GM18909 (cell line): ENCODE data around the gene ADAMTS3.

Source experiments
- ATAC-seq: cut with Tn5 transposase; IDR thresholded peaks from one replicate; pipeline ENCODE4 v1.9.1; 2021; ENCODE audit warnings: mild to moderate bottlenecking; ENCODE audit not compliant: unreplicated experiment, poor library complexity

ADAMTS3 gene

GRCh38 chr4:72424006-72424405 is 145.0 kb downstream of the ADAMTS3 start:
- ATAC-seq: no peak

- no peak for ATAC-seq
These were observed 146.6 kb downstream of the ADAMTS3 start for GRCh38 chr4:72422416-72422815.

- no peak for ATAC-seq
These were observed 150.6 kb downstream of the ADAMTS3 start for GRCh38 chr4:72418458-72418857.

DNA sequence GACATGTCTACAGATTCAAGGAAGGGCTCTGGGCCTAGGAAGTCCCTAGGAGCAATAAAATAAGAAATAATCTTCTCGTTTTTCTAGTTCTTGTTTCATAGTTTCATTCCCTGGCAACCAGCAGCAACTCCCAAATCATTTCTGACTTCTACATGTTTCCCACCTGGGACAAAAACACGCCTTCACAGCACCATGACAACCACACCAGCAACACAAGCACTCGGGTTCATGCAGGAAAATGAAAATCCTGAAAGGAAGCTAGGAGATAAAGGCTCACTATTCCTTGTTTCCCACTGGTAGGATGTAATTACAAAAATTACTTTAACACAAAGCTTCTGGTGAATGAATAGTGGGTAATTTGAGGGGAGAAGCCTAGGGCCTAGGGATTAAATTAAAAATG is 158.9 kb downstream of the ADAMTS3 start:
- ATAC-seq: no peak

GRCh38 chr4:72408568-72408967 is 160.5 kb downstream of the ADAMTS3 start:
- no peak for ATAC-seq

DNA sequence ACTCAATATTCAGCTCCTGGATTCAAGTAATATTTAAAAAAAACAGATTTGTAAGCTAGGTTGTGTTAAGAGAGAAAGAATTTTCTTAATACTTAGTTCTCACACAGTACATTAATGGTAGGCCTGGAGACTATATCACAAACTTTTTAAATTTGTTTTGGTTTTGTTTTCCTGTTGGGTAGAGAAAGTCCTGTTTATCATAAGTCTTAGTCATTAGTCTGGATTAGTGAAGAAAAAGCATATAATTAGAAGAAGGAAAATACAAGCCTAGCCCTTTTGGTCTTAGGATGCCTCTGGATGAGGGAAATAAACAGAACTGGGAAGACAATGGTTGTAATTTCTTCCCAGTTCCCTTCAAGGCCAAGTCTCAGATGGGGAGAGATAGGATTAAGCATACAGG is 163.6 kb downstream of the ADAMTS3 start:
- no peak for ATAC-seq

DNA sequence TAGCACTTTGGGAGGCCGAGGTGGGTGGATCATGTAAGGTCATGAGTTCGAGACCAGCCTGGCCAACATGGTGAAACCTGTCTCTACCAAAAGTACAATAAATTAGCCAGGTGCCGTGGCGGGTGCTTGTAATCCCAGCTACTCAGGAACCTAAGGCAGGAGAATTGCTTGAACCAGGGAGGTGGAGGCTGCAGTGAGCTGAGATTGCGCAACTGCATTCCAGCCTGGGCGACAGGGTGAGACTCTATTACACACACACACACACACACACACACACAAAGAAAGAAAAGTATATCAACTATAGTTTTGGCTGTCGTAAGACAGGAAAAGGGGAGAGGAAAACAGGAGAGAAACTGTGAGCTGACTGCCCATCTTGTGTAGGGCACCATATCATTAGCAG is 171.7 kb downstream of the ADAMTS3 start:
- no peak for ATAC-seq

- peak; percentile 53 for ATAC-seq
These were observed 174.9 kb downstream of the ADAMTS3 start for GRCh38 chr4:72394012-72394663.

- no peak for ATAC-seq
These were observed 177.7 kb downstream of the ADAMTS3 start for GRCh38 chr4:72391281-72391680.

- no peak for ATAC-seq
These were observed 178.6 kb downstream of the ADAMTS3 start for GRCh38 chr4:72390409-72390808.

- no peak for ATAC-seq
These were observed 180.5 kb downstream of the ADAMTS3 start for GRCh38 chr4:72388521-72388920.

DNA sequence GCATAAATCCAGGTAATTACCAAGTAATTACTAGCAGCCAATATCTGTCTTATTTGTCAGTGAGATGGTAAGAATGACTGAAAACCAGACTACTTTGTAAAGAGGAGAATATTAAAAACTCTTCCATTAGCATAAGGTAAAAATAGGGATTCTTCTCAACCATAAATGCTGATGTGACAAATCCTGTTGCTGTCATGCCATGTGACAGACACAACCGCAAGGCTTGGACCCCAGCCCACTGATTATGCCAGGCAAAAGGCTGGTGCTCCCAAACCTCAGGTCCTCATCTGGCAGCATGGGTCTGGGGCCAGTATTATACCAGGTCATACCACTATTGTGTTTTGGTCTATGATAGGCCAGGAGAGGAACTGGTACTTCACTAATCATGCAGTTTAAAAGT is 181.1 kb downstream of the ADAMTS3 start:
- ATAC-seq: no peak

- ATAC-seq: no peak
These were observed 185.6 kb downstream of the ADAMTS3 start for GRCh38 chr4:72383439-72383838.

DNA sequence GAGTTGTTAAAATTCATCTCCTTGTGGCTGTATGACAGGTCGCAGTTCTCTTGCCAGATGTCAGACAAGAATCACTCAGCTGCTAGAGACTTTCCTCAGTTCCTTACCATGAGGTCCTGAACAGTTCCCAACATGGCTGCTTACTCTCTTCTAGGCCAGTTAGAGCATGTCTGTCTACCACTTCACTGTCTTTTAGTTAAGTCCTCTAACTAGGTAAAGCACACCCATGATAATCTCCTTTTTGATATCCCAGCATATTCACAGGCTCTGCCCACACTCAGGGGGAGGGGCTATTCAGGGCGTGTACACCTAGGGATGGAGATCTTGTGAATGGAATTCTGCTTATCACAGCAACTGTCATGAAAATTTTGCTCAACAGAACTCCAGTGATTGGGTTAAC is 190.1 kb downstream of the ADAMTS3 start:
- ATAC-seq: no peak

- ATAC-seq: no peak
These were observed 191.4 kb downstream of the ADAMTS3 start for GRCh38 chr4:72377491-72378194.

DNA sequence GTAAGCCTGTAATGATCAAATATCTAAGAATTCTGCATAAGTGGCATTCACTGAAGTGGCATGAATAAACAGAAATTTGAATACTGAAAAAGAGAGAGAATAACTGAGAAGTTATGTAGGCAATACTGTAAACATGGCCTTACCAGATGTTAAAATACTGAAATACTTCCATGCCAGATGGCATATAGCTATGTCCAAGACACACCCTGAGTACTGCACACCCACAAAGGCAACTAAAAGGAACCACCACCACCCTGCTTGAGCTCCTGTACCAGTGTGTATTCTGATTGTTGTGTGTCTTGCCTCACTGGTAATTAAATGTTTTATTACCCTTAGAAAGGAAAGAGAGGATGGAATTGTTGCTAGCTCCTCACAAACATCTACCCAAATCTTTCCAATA is 192.1 kb downstream of the ADAMTS3 start:
- ATAC-seq: no peak

GRCh38 chr4:72375073-72375736 is 193.8 kb downstream of the ADAMTS3 start:
- no peak for ATAC-seq

GRCh38 chr4:72374159-72374558 is 194.9 kb downstream of the ADAMTS3 start:
- no peak for ATAC-seq

DNA sequence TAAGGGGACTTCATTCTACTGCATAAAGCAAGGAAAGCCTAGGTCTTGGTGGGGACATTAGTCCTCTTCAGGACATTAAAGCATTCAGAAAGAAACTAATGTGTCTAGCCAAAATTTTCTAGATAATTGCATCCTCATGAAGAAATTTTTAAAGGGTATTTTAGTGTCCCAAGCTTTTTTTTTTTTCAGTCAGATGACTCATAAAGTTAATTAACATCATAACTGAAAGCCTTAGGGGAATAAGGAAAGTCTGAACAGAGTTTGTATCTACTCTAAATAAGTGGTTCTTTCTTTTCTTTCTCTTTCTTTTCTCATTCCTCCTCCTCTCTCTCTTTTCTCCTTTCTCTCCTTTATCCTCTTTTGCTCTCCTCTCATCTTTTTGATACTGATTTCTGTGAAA is 202.4 kb downstream of the ADAMTS3 start:
- ATAC-seq: no peak

GRCh38 chr4:72365981-72366380 is 203.0 kb downstream of the ADAMTS3 start:
- no peak for ATAC-seq

DNA sequence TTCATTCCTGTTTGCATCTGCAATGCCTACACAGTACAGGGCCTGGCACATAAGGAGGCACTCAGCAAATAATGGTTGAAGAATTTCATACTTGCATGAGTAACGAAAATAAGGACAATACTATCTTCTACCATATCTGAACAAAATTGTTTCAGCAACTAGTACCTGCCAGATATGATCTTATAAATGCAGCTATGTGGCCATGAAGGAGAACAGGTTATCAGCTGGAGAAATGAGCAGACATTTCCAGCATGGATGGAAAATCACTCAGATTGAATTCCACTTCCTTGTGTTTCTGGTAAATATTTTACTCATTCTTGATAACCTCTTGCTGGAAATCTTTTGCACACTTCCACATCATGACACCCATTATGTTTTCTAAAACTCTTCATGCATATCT is 204.0 kb downstream of the ADAMTS3 start:
- no peak for ATAC-seq

- no peak for ATAC-seq
These were observed 208.9 kb downstream of the ADAMTS3 start for GRCh38 chr4:72360075-72360474.
